SK-N-SH treated with all-trans-retinoic acid at 6 μM for 48 hours (cell line): ENCODE results near the gene CHCHD6.
A peak's percentile ranks its signal among the peaks of the same experiment; 100 is the strongest.

Source experiments
- ATAC-seq: fragments of 200-7000 bp; cut with Tn5 transposase; 3 replicates; pipeline ENCODE4 v1.9.1; 2020; ENCODE audit warnings: mild to moderate bottlenecking, moderate library complexity
- ARNTL ChIP-seq: fragments of 450-650 bp; formaldehyde crosslinking; IDR thresholded peaks from 2 replicates; pipeline ENCODE4 v1.5.0; 2020; ENCODE audit warnings: low read depth, mild to moderate bottlenecking, moderate library complexity, borderline replicate concordance
- CSDC2 ChIP-seq: fragments of 250-450 bp; sonication (Bioruptor Pico); IDR thresholded peaks from 2 replicates; pipeline ENCODE4 v1.5.0; 2020; ENCODE audit warnings: mild to moderate bottlenecking, moderate library complexity
- CSRNP3 ChIP-seq: fragments of 250-450 bp; sonication (Bioruptor Pico); IDR thresholded peaks from 2 replicates; pipeline ENCODE4 v1.5.1; 2021; ENCODE audit warnings: mild to moderate bottlenecking, moderate library complexity
- ESRRG ChIP-seq: fragments of 250-450 bp; sonication (Bioruptor Pico); IDR thresholded peaks from 2 replicates; pipeline ENCODE4 v1.6.1; 2021; ENCODE audit warnings: mild to moderate bottlenecking
- GLIS3 ChIP-seq: fragments of 250-450 bp; sonication (Bioruptor Pico); IDR thresholded peaks from 2 replicates; pipeline ENCODE4 v1.5.0; 2020; ENCODE audit warnings: mild to moderate bottlenecking, moderate library complexity
- ISL1 ChIP-seq: fragments of 250-450 bp; sonication (Bioruptor Pico); IDR thresholded peaks from 2 replicates; pipeline ENCODE4 v2.1.2; 2022; ENCODE audit warnings: mild to moderate bottlenecking, moderate library complexity
- OSR1 ChIP-seq: fragments of 250-450 bp; sonication (Bioruptor Pico); IDR thresholded peaks from 2 replicates; pipeline ENCODE4 v1.8.0; 2022; ENCODE audit warnings: moderate library complexity, mild to moderate bottlenecking, inconsistent platforms
- PATZ1 ChIP-seq: fragments of 250-450 bp; sonication (Bioruptor Pico); IDR thresholded peaks from 2 replicates; pipeline ENCODE4 v1.8.0; 2020; ENCODE audit warnings: mild to moderate bottlenecking, moderate library complexity, borderline replicate concordance
- PPARA ChIP-seq: fragments of 250-450 bp; sonication (Bioruptor Pico); IDR thresholded peaks from 2 replicates; pipeline ENCODE4 v1.5.0; 2020; ENCODE audit warnings: mild to moderate bottlenecking, borderline replicate concordance
- RARB ChIP-seq: fragments of 250-450 bp; sonication (Bioruptor Pico); IDR thresholded peaks from 2 replicates; pipeline ENCODE4 v1.8.0; 2021; ENCODE audit warnings: mild to moderate bottlenecking, moderate library complexity
- SNAI2 ChIP-seq: fragments of 250-450 bp; sonication (Bioruptor Pico); IDR thresholded peaks from 2 replicates; pipeline ENCODE4 v1.5.0; 2020; ENCODE audit warnings: mild to moderate bottlenecking, moderate library complexity
- TCF4 ChIP-seq: fragments of 250-450 bp; sonication (Bioruptor Pico); IDR thresholded peaks from 2 replicates; pipeline ENCODE4 v1.8.0; 2021; ENCODE audit warnings: mild to moderate bottlenecking, moderate library complexity, borderline replicate concordance
- TOX ChIP-seq: fragments of 250-450 bp; sonication (Bioruptor Pico); IDR thresholded peaks from 2 replicates; pipeline ENCODE4 v1.8.0; 2021; ENCODE audit warnings: mild to moderate bottlenecking, moderate library complexity, borderline replicate concordance
- TSHZ2 ChIP-seq: fragments of 250-450 bp; sonication (Bioruptor Pico); IDR thresholded peaks from 2 replicates; pipeline ENCODE4 v1.5.0; 2020; ENCODE audit warnings: mild to moderate bottlenecking, moderate library complexity
- ZC3H10 ChIP-seq: fragments of 250-450 bp; sonication (Bioruptor Pico); IDR thresholded peaks from 2 replicates; pipeline ENCODE4 v1.5.1; 2021; ENCODE audit warnings: mild to moderate bottlenecking, moderate library complexity
- ZFP3 ChIP-seq: fragments of 250-450 bp; sonication (Bioruptor Pico); IDR thresholded peaks from 2 replicates; pipeline ENCODE4 v1.5.0; 2020; ENCODE audit warnings: mild to moderate bottlenecking, moderate library complexity
- ZFP30 ChIP-seq: fragments of 450-650 bp; formaldehyde crosslinking; IDR thresholded peaks from 2 replicates; pipeline ENCODE4 v1.5.0; 2022; ENCODE audit warnings: mild to moderate bottlenecking, moderate library complexity
- ZNF565 ChIP-seq: fragments of 450-650 bp; formaldehyde crosslinking; conservative IDR thresholded peaks from 2 replicates; pipeline ENCODE4 v1.5.0; 2020; ENCODE audit warnings: low read depth, mild to moderate bottlenecking, moderate library complexity
- ZNF70 ChIP-seq: fragments of 450-650 bp; formaldehyde crosslinking; IDR thresholded peaks from 2 replicates; pipeline ENCODE4 v1.5.0; 2020; ENCODE audit warnings: mild to moderate bottlenecking, moderate library complexity
- ZNF8 ChIP-seq: fragments of 450-650 bp; formaldehyde crosslinking; IDR thresholded peaks from 2 replicates; pipeline ENCODE4 v1.5.0; 2020; ENCODE audit warnings: mild to moderate bottlenecking, moderate library complexity

CHCHD6 gene

GRCh38 chr3:126658584-126658983, 45.5 kb upstream of the CHCHD6 start (continued):
- TF ChIP-seq TSHZ2 (CRISPR knock-in tag) (no peak), ZNF8 (CRISPR knock-in tag) (no peak), CSDC2 (CRISPR knock-in tag) (no peak), ZC3H10 (CRISPR knock-in tag) (no peak)
- TF ChIP-seq, all 23 proteins: peak for 0

- peak; percentile 58 for ATAC-seq
- TF ChIP-seq TSHZ2 (CRISPR knock-in tag), result no peak
- no peak for TF ChIP-seq ZNF8 (CRISPR knock-in tag)
- no peak for TF ChIP-seq ZNF565 (CRISPR knock-in tag)
- no peak for TF ChIP-seq CSRNP3
These were observed 43.8 kb upstream of the CHCHD6 start for GRCh38 chr3:126659915-126660886.

GRCh38 chr3:126661532-126662364, 42.3 kb upstream of the CHCHD6 start:
- TF ChIP-seq ZFP30 (CRISPR knock-in tag) (no peak), ZNF70 (no peak), TSHZ2 (CRISPR knock-in tag) (no peak), ZC3H10 (CRISPR knock-in tag) (no peak), PATZ1 (CRISPR knock-in tag) (no peak), PPARA (CRISPR knock-in tag) (no peak), ZNF8 (CRISPR knock-in tag) (no peak), CSRNP3 (no peak), ARNTL (CRISPR knock-in tag) (no peak), RARB (CRISPR knock-in tag) (no peak), ZFP3 (no peak), SNAI2 (CRISPR knock-in tag) (no peak), OSR1 (no peak), GLIS3 (no peak), ZNF565 (CRISPR knock-in tag) (no peak), TCF4 (CRISPR knock-in tag) (no peak), ESRRG (CRISPR knock-in tag) (no peak), TOX (no peak), ISL1 (CRISPR knock-in tag) (no peak)
- ATAC-seq, result no peak
